Neural cell (in vitro differentiated cells): ENCODE results near the gene PRAME.

Source experiments
- TAF1 ChIP-seq: IDR thresholded peaks from 2 replicates; pipeline ENCODE4 v1.6.1; 2012; ENCODE audit warnings: low read depth
- TF ChIP-seq, protein P1 (sequence below): fragments of 450-650 bp; IDR thresholded peaks from 2 replicates; pipeline ENCODE4 v1.5.1; 2014; ENCODE audit warnings: antibody characterized with exemption, mild to moderate bottlenecking, moderate library complexity; ENCODE audit not compliant: poor library complexity, severe bottlenecking

DNA sequence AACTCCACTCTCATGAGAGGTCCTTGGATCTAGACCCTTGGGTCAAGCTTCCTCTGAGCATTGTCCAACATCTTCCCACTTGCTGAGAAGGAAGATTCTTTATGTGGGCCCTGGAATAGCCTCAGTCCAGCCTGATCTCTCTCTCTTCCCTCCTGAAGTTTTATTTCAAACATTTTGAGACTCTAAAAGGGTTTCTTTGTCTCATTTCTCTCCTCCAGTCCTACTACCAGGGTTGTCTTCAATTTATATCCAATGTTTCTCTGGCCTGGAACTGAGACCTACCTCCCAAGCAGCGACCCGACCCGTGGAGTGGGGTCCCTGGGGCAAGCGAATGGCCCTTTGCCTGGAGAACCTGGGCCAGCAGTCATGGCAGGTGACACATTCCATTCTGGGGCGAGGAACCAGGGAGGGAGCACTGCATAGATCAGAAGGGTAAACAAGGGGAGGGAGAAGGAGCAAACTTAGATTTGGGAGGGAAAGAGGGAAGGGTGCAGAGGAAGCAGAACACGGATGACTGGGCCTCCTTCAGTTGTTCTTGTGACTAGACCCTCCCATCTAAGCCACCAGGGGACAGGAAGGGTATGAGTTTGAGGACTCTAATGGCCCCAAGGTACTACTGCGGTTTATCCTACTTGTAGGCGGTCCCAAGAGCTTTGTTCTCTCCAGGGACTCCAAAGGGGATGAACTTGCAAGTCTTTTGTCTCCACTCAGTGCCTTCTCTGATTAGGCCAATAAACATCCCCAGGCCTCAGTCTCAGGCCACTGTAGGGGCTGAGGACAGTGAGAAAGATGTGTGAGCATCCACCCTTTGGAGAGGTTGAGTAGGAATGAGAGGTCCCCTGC is 14.2 kb upstream of the PRAME start:
- TF ChIP-seq, protein P1, sequence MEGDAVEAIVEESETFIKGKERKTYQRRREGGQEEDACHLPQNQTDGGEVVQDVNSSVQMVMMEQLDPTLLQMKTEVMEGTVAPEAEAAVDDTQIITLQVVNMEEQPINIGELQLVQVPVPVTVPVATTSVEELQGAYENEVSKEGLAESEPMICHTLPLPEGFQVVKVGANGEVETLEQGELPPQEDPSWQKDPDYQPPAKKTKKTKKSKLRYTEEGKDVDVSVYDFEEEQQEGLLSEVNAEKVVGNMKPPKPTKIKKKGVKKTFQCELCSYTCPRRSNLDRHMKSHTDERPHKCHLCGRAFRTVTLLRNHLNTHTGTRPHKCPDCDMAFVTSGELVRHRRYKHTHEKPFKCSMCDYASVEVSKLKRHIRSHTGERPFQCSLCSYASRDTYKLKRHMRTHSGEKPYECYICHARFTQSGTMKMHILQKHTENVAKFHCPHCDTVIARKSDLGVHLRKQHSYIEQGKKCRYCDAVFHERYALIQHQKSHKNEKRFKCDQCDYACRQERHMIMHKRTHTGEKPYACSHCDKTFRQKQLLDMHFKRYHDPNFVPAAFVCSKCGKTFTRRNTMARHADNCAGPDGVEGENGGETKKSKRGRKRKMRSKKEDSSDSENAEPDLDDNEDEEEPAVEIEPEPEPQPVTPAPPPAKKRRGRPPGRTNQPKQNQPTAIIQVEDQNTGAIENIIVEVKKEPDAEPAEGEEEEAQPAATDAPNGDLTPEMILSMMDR, result no peak
- no peak for TF ChIP-seq TAF1
